Activated T-cell treated with anti-CD3 and anti-CD28 coated beads, Interleukin-2, amount 50 U/mL, for 24 hours (primary cell): ENCODE measurements around the gene CNOT10.

ENCODE experiments used
- DNase-seq: peaks from one replicate; pipeline ENCODE4 v3.0.0-alpha.2; 2020
- H3K27ac Mint-ChIP-seq: 2 replicates; pipeline ENCODE4 v1.8.0; 2020; ENCODE audit warnings: mild to moderate bottlenecking, mixed read lengths
- H3K27me3 Mint-ChIP-seq: 2 replicates; pipeline ENCODE4 v1.8.0; 2020; ENCODE audit warnings: mixed read lengths
- H3K36me3 Mint-ChIP-seq: 2 replicates; pipeline ENCODE4 v1.8.0; 2020; ENCODE audit warnings: low read depth, mixed read lengths
- H3K4me1 Mint-ChIP-seq: 2 replicates; pipeline ENCODE4 v1.8.0; 2020; ENCODE audit warnings: low read depth, mixed read lengths
- H3K4me3 Mint-ChIP-seq: 2 replicates; pipeline ENCODE4 v1.8.0; 2020; ENCODE audit warnings: mild to moderate bottlenecking, moderate library complexity, mixed read lengths
- H3K9me3 Mint-ChIP-seq: 2 replicates; pipeline ENCODE4 v1.8.0; 2020; ENCODE audit warnings: mixed read lengths

Gene CNOT10

DNA sequence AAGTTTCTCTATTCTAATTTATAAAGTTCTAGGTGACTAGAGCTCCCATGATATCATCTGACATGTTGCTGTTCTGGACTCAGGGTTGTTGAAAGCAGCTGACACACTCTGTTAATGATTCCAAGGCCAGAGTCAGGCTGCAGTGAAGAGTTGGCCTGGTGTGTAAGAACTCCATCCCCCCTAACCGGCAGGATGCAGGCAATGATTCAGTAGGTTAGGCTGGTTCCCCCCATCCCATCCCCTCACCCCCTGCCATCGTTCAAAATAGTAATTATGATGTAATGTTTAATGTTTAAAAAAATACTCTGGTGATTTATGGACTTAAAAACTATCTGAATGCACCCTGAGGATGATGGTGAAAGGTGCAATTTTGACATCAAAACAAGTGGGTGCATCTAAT, 128.2 kb downstream of the CNOT10 start:
- Mint-ChIP-seq H3K27me3 (peaks cover 39% of the 10 kb centered on the region), H3K36me3 (no peaks in the 10 kb centered on the region), H3K4me1 (peaks cover 31% of the 10 kb centered on the region), H3K27ac (no peak overlapping the region), H3K9me3 (no peaks in the 10 kb centered on the region), H3K4me3 (no peak overlapping the region)
- no peak for DNase-seq

- DNase-seq, result no peak
- Mint-ChIP-seq H3K9me3 (no peaks in the 10 kb centered on the region), H3K27ac (no peak overlapping the region), H3K4me1 (peaks cover 38% of the 10 kb centered on the region), H3K4me3 (no peak overlapping the region), H3K27me3 (peaks cover 48% of the 10 kb centered on the region), H3K36me3 (no peaks in the 10 kb centered on the region)
These were observed 129.4 kb downstream of the CNOT10 start for GRCh38 chr3:32814361-32814760.

GRCh38 chr3:32815841-32816438, 131.0 kb downstream of the CNOT10 start:
- Mint-ChIP-seq H3K27ac (no peak overlapping the region), H3K9me3 (no peaks in the 10 kb centered on the region), H3K36me3 (no peaks in the 10 kb centered on the region), H3K4me3 (peak overlapping the region; percentile 42), H3K27me3 (peaks cover 64% of the 10 kb centered on the region), H3K4me1 (peaks cover 38% of the 10 kb centered on the region)
- no peak for DNase-seq

DNA sequence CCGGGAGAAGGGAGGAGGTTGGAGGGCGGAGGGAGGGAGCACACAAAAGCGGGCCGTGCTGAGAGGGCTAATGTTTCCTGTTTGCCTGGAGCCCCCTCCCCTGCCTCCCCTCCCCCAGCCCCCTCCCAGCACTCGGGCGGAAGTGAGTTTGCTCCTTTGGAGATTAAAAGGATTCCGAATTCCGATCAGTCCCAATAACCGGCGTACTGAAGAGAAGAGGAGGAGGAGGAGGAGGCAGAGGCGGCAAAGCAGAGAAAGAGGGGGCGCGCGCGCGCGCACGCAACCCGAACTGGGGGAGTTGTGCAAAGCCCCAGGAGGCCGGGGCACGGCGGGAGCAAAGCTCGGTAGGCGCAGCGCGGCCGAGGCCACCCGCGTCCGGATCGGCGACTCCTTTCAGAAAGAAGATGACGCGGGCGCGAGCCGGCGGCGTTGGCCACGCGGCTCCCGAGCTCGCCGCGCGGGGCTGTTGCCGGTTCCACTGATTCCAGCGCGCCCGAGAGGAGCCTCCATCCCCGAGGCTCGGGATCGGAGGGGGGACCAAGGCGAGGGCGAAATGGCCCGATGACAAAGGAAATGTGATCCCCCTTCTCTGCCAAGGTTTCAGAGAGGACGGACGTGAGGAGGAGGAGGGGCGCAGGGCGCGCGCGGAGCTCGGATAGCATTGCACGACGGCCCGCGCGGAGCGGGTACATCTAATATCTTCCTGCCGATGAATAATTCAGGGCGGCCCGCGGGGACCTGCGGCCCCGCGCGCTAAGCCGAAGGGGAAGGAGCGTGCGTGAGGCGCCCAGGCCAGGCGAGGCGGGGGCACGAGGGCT, 131.7 kb downstream of the CNOT10 start:
- H3K27me3 Mint-ChIP-seq, result peaks cover 69% of the 10 kb centered on the region
- H3K36me3 Mint-ChIP-seq, result no peaks in the 10 kb centered on the region
- H3K9me3 Mint-ChIP-seq, result no peaks in the 10 kb centered on the region
- H3K4me1 Mint-ChIP-seq, result peaks cover 38% of the 10 kb centered on the region
- peak overlapping the region; percentile 74 for H3K4me3 Mint-ChIP-seq
- DNase-seq, result peak; percentile 61
- H3K27ac Mint-ChIP-seq, result no peak overlapping the region

GRCh38 chr3:32817257-32817557, 132.2 kb downstream of the CNOT10 start:
- no peak for DNase-seq
- Mint-ChIP-seq H3K36me3 (no peaks in the 10 kb centered on the region), H3K9me3 (no peaks in the 10 kb centered on the region), H3K4me3 (peak overlapping the region; percentile 55), H3K27ac (no peak overlapping the region), H3K4me1 (peaks cover 38% of the 10 kb centered on the region), H3K27me3 (peaks cover 73% of the 10 kb centered on the region)

DNA sequence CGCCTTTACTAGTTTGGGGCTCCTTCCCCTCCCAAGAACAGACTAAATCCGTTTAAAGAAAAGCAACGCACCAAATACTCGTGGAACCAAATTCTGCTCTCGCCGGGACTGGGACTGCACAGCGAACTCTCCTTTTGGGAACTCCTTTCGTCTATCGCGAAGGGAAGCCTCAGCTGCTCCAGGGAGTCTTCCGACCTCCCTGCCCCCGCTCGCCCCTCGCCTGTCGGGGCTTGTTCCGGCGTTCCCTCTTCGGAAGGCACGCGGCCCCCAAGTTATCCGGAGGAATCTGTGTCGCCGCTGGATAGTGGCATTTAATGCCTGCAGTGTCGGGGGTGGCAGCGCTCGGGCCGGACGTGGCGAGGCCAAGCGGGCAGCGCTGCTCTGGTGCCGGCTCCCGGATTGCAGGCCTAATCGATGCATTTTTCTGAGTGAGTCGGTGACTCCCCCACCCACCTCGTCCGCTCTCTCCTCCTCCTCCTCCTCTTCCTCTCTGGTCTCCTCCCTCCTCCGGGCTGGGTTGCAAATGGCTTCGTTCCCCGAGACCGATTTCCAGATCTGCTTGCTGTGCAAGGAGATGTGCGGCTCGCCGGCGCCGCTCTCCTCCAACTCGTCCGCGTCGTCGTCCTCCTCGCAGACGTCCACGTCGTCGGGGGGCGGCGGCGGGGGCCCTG, 132.7 kb downstream of the CNOT10 start, which contains the start of gene TRIM71:
TRIM71 (plus strand) TSS at position 440 of the 671 bp plus-strand sequence; CDS start at position 524, 84 bp downstream.
- Mint-ChIP-seq H3K36me3 (no peaks in the 10 kb centered on the region), H3K4me3 (peak within 1 kb of the TSS; percentile 74), H3K4me1 (peaks cover 38% of the 10 kb centered on the region), H3K9me3 (no peaks in the 10 kb centered on the region), H3K27me3 (peaks cover 73% of the 10 kb centered on the region), H3K27ac (no peak within 1 kb of the TSS)
- peak; percentile 58 for DNase-seq

DNA sequence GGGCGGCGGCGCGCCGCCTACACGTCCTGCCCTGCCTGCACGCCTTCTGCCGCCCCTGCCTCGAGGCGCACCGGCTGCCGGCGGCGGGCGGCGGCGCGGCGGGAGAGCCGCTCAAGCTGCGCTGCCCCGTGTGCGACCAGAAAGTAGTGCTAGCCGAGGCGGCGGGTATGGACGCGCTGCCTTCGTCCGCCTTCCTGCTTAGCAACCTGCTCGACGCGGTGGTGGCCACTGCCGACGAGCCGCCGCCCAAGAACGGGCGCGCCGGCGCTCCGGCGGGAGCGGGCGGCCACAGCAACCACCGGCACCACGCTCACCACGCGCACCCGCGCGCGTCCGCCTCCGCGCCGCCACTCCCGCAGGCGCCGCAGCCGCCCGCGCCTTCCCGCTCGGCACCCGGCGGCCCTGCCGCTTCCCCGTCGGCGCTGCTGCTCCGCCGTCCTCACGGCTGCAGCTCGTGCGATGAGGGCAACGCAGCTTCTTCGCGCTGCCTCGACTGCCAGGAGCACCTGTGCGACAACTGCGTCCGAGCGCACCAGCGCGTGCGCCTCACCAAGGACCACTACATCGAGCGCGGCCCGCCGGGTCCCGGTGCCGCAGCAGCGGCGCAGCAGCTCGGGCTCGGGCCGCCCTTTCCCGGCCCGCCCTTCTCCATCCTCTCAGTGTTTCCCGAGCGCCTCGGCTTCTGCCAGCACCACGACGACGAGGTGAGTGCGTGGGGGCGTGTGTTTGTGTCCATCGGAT, 133.4 kb downstream of the CNOT10 start:
- no peaks in the 10 kb centered on the region for H3K36me3 Mint-ChIP-seq
- peak; percentile 53 for DNase-seq
- H3K4me3 Mint-ChIP-seq, result peak overlapping the region; percentile 49
- peaks cover 38% of the 10 kb centered on the region for H3K4me1 Mint-ChIP-seq
- no peaks in the 10 kb centered on the region for H3K9me3 Mint-ChIP-seq
- no peak overlapping the region for H3K27ac Mint-ChIP-seq
- H3K27me3 Mint-ChIP-seq, result peaks cover 74% of the 10 kb centered on the region

GRCh38 chr3:32818970-32819511, 134.1 kb downstream of the CNOT10 start:
- DNase-seq, result no peak
- H3K27me3 Mint-ChIP-seq, result peaks cover 74% of the 10 kb centered on the region
- peaks cover 38% of the 10 kb centered on the region for H3K4me1 Mint-ChIP-seq
- no peak overlapping the region for H3K27ac Mint-ChIP-seq
- H3K9me3 Mint-ChIP-seq, result no peaks in the 10 kb centered on the region
- peak overlapping the region; percentile 22 for H3K4me3 Mint-ChIP-seq
- no peaks in the 10 kb centered on the region for H3K36me3 Mint-ChIP-seq

- Mint-ChIP-seq H3K27ac (no peak overlapping the region), H3K36me3 (no peaks in the 10 kb centered on the region), H3K27me3 (peaks cover 67% of the 10 kb centered on the region), H3K4me1 (peaks cover 31% of the 10 kb centered on the region), H3K4me3 (no peak overlapping the region), H3K9me3 (no peaks in the 10 kb centered on the region)
- DNase-seq, result no peak
These were observed 134.8 kb downstream of the CNOT10 start for GRCh38 chr3:32819551-32820348.

- peaks cover 64% of the 10 kb centered on the region for H3K27me3 Mint-ChIP-seq
- H3K27ac Mint-ChIP-seq, result no peak overlapping the region
- no peak for DNase-seq
- H3K9me3 Mint-ChIP-seq, result no peaks in the 10 kb centered on the region
- no peaks in the 10 kb centered on the region for H3K36me3 Mint-ChIP-seq
- peaks cover 25% of the 10 kb centered on the region for H3K4me1 Mint-ChIP-seq
- no peak overlapping the region for H3K4me3 Mint-ChIP-seq
These were observed 135.4 kb downstream of the CNOT10 start for GRCh38 chr3:32820430-32820829.

DNA sequence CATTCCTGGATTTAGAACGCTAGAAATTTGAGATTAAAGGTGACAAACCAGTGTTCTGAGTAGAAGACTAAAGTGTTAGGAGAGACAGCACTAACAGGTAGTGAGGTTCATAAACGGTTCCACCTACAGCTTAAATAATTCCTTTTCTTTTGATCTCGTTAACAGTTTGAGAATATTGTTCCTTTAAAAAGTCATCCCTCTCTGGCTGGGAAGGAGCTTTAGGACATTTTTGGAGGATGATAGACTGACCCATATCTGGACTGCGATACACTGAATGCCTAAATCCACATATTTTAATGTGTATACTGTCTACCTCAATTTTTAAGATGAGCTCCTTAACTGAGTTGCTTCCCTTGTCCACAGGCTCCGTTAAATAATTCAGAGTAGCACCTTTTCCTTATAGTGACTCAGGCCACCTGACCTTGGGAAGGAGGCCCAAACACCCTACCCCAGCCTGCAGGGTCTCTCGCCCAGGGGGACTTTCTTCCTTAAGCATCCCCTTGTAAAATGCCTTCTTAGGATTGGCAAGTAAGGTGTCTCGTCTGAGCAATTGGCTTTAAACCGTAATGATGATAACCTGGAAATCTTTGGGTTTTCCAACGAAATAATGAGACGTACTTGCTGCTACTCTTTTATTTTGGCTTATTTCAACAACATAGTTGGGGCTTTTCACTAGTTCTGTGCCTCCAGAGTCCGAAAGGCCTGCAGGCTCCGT, 136.1 kb downstream of the CNOT10 start:
- Mint-ChIP-seq H3K27ac (no peak overlapping the region), H3K27me3 (peaks cover 57% of the 10 kb centered on the region), H3K9me3 (no peaks in the 10 kb centered on the region), H3K4me3 (no peak overlapping the region), H3K36me3 (no peaks in the 10 kb centered on the region), H3K4me1 (peaks cover 20% of the 10 kb centered on the region)
- no peak for DNase-seq

DNA sequence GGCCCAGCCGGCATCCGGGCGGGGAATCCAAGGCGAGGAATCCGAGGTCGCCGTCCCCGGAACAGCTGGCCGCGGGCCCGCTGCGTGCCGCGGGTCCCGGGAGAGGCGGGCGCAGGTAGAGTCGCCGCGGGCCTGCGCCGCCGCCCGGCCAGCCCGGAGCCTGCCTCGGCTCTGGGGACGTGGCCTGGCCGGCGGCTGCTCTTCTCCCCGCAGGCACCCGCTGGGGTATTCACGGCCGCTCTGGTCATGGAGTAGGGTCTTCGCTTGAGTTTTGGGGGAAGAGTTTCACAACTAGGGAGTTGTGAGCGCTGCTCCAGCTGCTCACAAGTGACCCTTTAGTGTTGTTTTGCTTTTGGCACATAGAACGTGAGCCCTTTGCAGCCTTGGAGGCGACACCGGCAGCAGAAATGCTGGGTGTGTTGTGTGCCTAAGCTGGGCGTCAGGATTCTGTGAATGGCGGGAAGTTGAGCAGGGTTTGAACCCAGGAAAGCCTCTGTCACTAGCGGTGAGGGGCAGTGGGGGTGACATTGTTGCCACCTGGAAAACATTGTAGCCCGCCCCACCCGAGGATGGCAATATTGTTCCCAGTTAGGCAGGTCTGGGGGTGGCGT, 136.8 kb downstream of the CNOT10 start:
- peaks cover 52% of the 10 kb centered on the region for H3K27me3 Mint-ChIP-seq
- H3K4me1 Mint-ChIP-seq, result peaks cover 16% of the 10 kb centered on the region
- H3K9me3 Mint-ChIP-seq, result no peaks in the 10 kb centered on the region
- H3K36me3 Mint-ChIP-seq, result no peaks in the 10 kb centered on the region
- no peak overlapping the region for H3K4me3 Mint-ChIP-seq
- no peak overlapping the region for H3K27ac Mint-ChIP-seq
- DNase-seq, result no peak
